ENCODE data around the gene TRAF4. TPM values are rescaled to one million over a fixed set of nuclear protein-coding genes. Genes with fewer than 3 reads are reported as not detected.
A peak's percentile ranks its signal among the peaks of the same experiment; 100 is the strongest.

The TRAF4 gene
- total and polyA plus RNA-seq, 9 of the 15 experiments (the other 6 are each of a cell fraction or from before 2014, with no cell fraction given): 2.4 to 147 (median 72.4) TPM

- in situ Hi-C loops (cut with MboI): no loop called here
These were observed 28.6 kb upstream of the TRAF4 start for GRCh38 chr17:28715217-28715616.

More at GRCh38 chr17:28715217-28715616, 28.6 kb upstream of the TRAF4 start:
- Histone ChIP-seq H3K9me3 (replicated peaks; ENCODE audit: control insufficient read depth, insufficient read depth, low read depth, low read length) (no peaks in the 10 kb centered on the region), H3K27me3 (ENCODE audit: control insufficient read depth in 2 of 2, insufficient read depth in 2 of 2, low read length in 2 of 2) (0 out of 5 replicates have a peak, but pooled peaks cover 0 to 11% of the 10 kb centered on the region in 2 experiments), H4K20me1 (replicated peaks; ENCODE audit: control insufficient read depth, insufficient read depth, low read length) (0 out of 2 replicates have a peak, but pooled peaks cover 2% of the 10 kb centered on the region), H3K4me1 (replicated peaks in 1 of 2; ENCODE audit: control insufficient read depth in 2 of 2, insufficient read depth in 2 of 2, low read length in 2 of 2) (peaks cover 18 to 44% of the 10 kb centered on the region in 2 experiments), H3K79me2 (ENCODE audit: control insufficient read depth, insufficient read depth, low read length) (peaks cover 22% of the 10 kb centered on the region), H2AFZ (ENCODE audit: low read depth, low read length) (no peak overlapping the region), H3K4me2 (ENCODE audit: insufficient read depth, low read length) (no peak overlapping the region), H3K4me3 (no peak overlapping the region), H3K27ac (ENCODE audit: extremely low read depth, low read depth, low read length) (no peak overlapping the region), H3K9ac (ENCODE audit: insufficient read depth in 1 of 2, low read depth in 2 of 2, low read length in 2 of 2) (no peak overlapping the region), H3K9me1 (ENCODE audit: control insufficient read depth, insufficient read depth, low read length) (no peaks in the 10 kb centered on the region), H3K36me3 (ENCODE audit: control insufficient read depth, insufficient read depth, low read length) (peaks cover 2% of the 10 kb centered on the region; the same call in 1 of the 3 replicates)
- ChIA-PET CTCF (ENCODE audit: low intra/inter-chr PET ratio) (no interaction called here), POLR2A (interaction anchor here (1.4 kb wide), 2 partner anchors 9 to 11 kb away, joined by 4 to 6 read pairs; no protein-coding TSS in a partner anchor)
- intact Hi-C loops (cut with micrococcal nuclease): no loop called here
- DNase-seq (ENCODE audit: extremely low read depth in 1 of 4, low spot score in 3 of 4) (no peak), FAIRE-seq (no peak), ATAC-seq (no peak)
- peak; percentile 78 for TF ChIP-seq PRDM10 (IDR thresholded peaks at IDR 0.05; ENCODE audit: partially characterized antibody)
- TF ChIP-seq PTRF (tag; IDR thresholded peaks at IDR 0.05): no peak
- no TSS peak for BruUV-seq (replicated peaks)
- 15% methylated on average over 2 of the region's 2 CpGs for WGBS (ENCODE audit: insufficient coverage, low coverage, missing lambda C conversion rate)

Data from K562 (cell line).